HEK293 (cell line): ENCODE data around the gene SLC34A2.

Experiments used
- CTCF ChIA-PET: fragments of 350-600 bp; formaldehyde crosslinking; extraction: SDS; loops from one replicate; lab custom pipeline; 2021; ENCODE audit warnings: antibody characterized with exemption; lab: Yijun Ruan, JAX
- POLR2A ChIA-PET: fragments of 300-600 bp; formaldehyde crosslinking; extraction: SDS; loops from one replicate; lab custom pipeline; 2020; ENCODE audit warnings: antibody characterized with exemption, inconsistent platforms; lab: Yijun Ruan, JAX
- H3K27ac ChIP-seq: fragments of 200-500 bp; sonication (Bioruptor generic); 2 replicates; pipeline ENCODE4 v1.5.1; 2014; ENCODE audit warnings: low read depth, low read length, control low read depth, inconsistent platforms; ENCODE audit errors: extremely low read depth
- H3K36me3 ChIP-seq, 2 experiments: fragments of 200-500 bp in 1 of 2; sonication (Bioruptor generic) in 1 of 2; 1 replicate in 1 of 2; 2 replicates in 1 of 2; pipeline ENCODE4 v1.5.1; 2014 to 2017; ENCODE audit warnings: inconsistent platforms in 2 of 2, low read length in 2 of 2; ENCODE audit not compliant: control insufficient read depth in 2 of 2, insufficient read depth in 1 of 2
- H3K4me1 ChIP-seq: fragments of 200-500 bp; sonication (Bioruptor generic); 2 replicates; pipeline ENCODE4 v1.5.1; 2014; ENCODE audit warnings: mild to moderate bottlenecking, low read length, inconsistent platforms; ENCODE audit not compliant: control insufficient read depth, insufficient read depth
- H3K4me3 ChIP-seq: 2 replicates; pipeline ENCODE4 v1.5.1; 2011; ENCODE audit warnings: low read depth, mild to moderate bottlenecking, control low read depth, low read length, moderate library complexity
- H3K9me3 ChIP-seq: fragments of 200-500 bp; sonication (Bioruptor generic); 2 replicates; pipeline ENCODE4 v1.5.1; 2014; ENCODE audit warnings: low read depth, low read length, inconsistent platforms; ENCODE audit not compliant: control insufficient read depth, insufficient read depth
- HIC1 ChIP-seq: fragments of 450-650 bp; formaldehyde crosslinking; IDR thresholded peaks from 2 replicates; pipeline ENCODE4 v1.5.1; 2016; ENCODE audit warnings: missing biosample characterization, missing genetic modification characterization
- HOXA7 ChIP-seq: sonication (generic); formaldehyde crosslinking; IDR thresholded peaks from 2 replicates; pipeline ENCODE4 v1.8.1; 2022; ENCODE audit warnings: missing genetic modification reagents, borderline replicate concordance
- MZF1 ChIP-seq: fragments of 450-650 bp; formaldehyde crosslinking; IDR thresholded peaks from 2 replicates; pipeline ENCODE4 v1.5.1; 2017; ENCODE audit warnings: missing biosample characterization, missing genetic modification characterization, borderline replicate concordance
- PATZ1 ChIP-seq: fragments of 450-650 bp; formaldehyde crosslinking; IDR thresholded peaks from 2 replicates; pipeline ENCODE4 v1.5.1; 2016; ENCODE audit warnings: missing biosample characterization, missing genetic modification characterization
- PRDM6 ChIP-seq: fragments of 450-650 bp; formaldehyde crosslinking; IDR thresholded peaks from 2 replicates; pipeline ENCODE4 v1.5.1; 2017; ENCODE audit warnings: missing biosample characterization, missing genetic modification characterization
- RBAK ChIP-seq: fragments of 450-650 bp; formaldehyde crosslinking; IDR thresholded peaks from 2 replicates; pipeline ENCODE4 v1.5.1; 2016; ENCODE audit warnings: missing biosample characterization, missing genetic modification characterization
- SCRT2 ChIP-seq: fragments of 450-650 bp; formaldehyde crosslinking; IDR thresholded peaks from 2 replicates; pipeline ENCODE4 v1.5.1; 2016; ENCODE audit warnings: missing biosample characterization, missing genetic modification characterization
- TCF7L2 ChIP-seq: IDR thresholded peaks from 2 replicates; pipeline ENCODE4 v1.6.1; 2011; ENCODE audit warnings: low read depth, mild to moderate bottlenecking, inconsistent platforms, low read length, moderate library complexity, borderline replicate concordance
- ZFP69B ChIP-seq: fragments of 450-650 bp; formaldehyde crosslinking; IDR thresholded peaks from 2 replicates; pipeline ENCODE4 v1.5.1; 2016; ENCODE audit warnings: missing biosample characterization, missing genetic modification characterization
- ZNF112 ChIP-seq: fragments of 450-650 bp; formaldehyde crosslinking; IDR thresholded peaks from 2 replicates; pipeline ENCODE4 v1.5.0; 2017; ENCODE audit warnings: missing biosample characterization, missing genetic modification characterization
- ZNF169 ChIP-seq: fragments of 450-650 bp; formaldehyde crosslinking; IDR thresholded peaks from 2 replicates; pipeline ENCODE4 v1.5.1; 2016; ENCODE audit warnings: missing biosample characterization, missing genetic modification characterization
- ZNF18 ChIP-seq: fragments of 450-650 bp; formaldehyde crosslinking; IDR thresholded peaks from 2 replicates; pipeline ENCODE4 v1.5.1; 2016; ENCODE audit warnings: missing biosample characterization, missing genetic modification characterization
- ZNF280C ChIP-seq: fragments of 450-650 bp; formaldehyde crosslinking; IDR thresholded peaks from 2 replicates; pipeline ENCODE4 v1.5.1; 2016; ENCODE audit warnings: missing biosample characterization, missing genetic modification characterization
- ZNF280D ChIP-seq: fragments of 450-650 bp; formaldehyde crosslinking; IDR thresholded peaks from 2 replicates; pipeline ENCODE4 v1.5.1; 2016; ENCODE audit warnings: missing biosample characterization, missing genetic modification characterization
- ZNF416 ChIP-seq: fragments of 450-650 bp; formaldehyde crosslinking; IDR thresholded peaks from 2 replicates; pipeline ENCODE4 v1.5.1; 2016; ENCODE audit warnings: missing biosample characterization, missing genetic modification characterization
- ZNF529 ChIP-seq: fragments of 450-650 bp; formaldehyde crosslinking; IDR thresholded peaks from 2 replicates; pipeline ENCODE4 v1.5.1; 2017; ENCODE audit warnings: missing genetic modification characterization, missing biosample characterization; ENCODE audit not compliant: insufficient replicate concordance
- ZNF549 ChIP-seq: fragments of 450-650 bp; IDR thresholded peaks from 2 replicates; pipeline ENCODE4 v1.5.1; 2018; ENCODE audit warnings: missing biosample characterization, missing genetic modification characterization, mild to moderate bottlenecking, inconsistent platforms, moderate library complexity
- ZNF596 ChIP-seq: fragments of 450-650 bp; IDR thresholded peaks from 2 replicates; pipeline ENCODE4 v1.5.0; 2018; ENCODE audit warnings: missing biosample characterization, mild to moderate bottlenecking, missing genetic modification characterization, moderate library complexity
- ZNF677 ChIP-seq: fragments of 450-650 bp; IDR thresholded peaks from 2 replicates; pipeline ENCODE4 v1.5.0; 2018; ENCODE audit warnings: missing biosample characterization, mild to moderate bottlenecking, missing genetic modification characterization, moderate library complexity
- ZNF76 ChIP-seq: fragments of 450-650 bp; formaldehyde crosslinking; IDR thresholded peaks from 2 replicates; pipeline ENCODE4; 2016; ENCODE audit warnings: low read depth, missing biosample characterization, missing genetic modification characterization, borderline replicate concordance
- ZSCAN5A ChIP-seq: fragments of 450-650 bp; formaldehyde crosslinking; IDR thresholded peaks from 2 replicates; pipeline ENCODE4 v1.5.1; 2016; ENCODE audit warnings: missing biosample characterization, missing genetic modification characterization

SLC34A2 gene

GRCh38 chr4:25656031-25656430 is 380 bp downstream of the SLC34A2 start (continued):
- TF ChIP-seq PRDM6 (tag by site-specific recombination) = no peak
- no peak for TF ChIP-seq ZNF280D
- TF ChIP-seq SCRT2 = no peak

GRCh38 chr4:25658357-25658771 is 2.7 kb downstream of the SLC34A2 start:
- POLR2A ChIA-PET = no interaction called here
- Histone ChIP-seq H3K36me3 (no peaks in the 10 kb centered on the region), H3K4me1 (no peaks in the 10 kb centered on the region), H3K27ac (no peak overlapping the region), H3K4me3 (no peak overlapping the region), H3K9me3 (no peaks in the 10 kb centered on the region)
- TF ChIP-seq HOXA7 (no peak), ZFP69B (tag by site-specific recombination) (no peak), ZNF280C (no peak), ZNF596 (no peak), RBAK (tag by site-specific recombination) (no peak), TCF7L2 (no peak), ZNF549 (tag by site-specific recombination) (no peak), ZNF169 (tag by site-specific recombination) (no peak), ZNF416 (tag by site-specific recombination) (no peak), PATZ1 (tag by site-specific recombination) (no peak), HIC1 (tag by site-specific recombination) (no peak), ZNF677 (tag by site-specific recombination) (no peak), ZNF529 (tag by site-specific recombination) (no peak), ZNF18 (tag by site-specific recombination) (no peak), ZNF76 (tag by site-specific recombination) (no peak), ZNF112 (tag by site-specific recombination) (no peak), ZSCAN5A (tag by site-specific recombination) (no peak), MZF1 (tag by site-specific recombination) (no peak)
- CTCF ChIA-PET = interaction anchor here (0.8 to 1.0 kb wide), 2 partner anchors 8 to 218 kb away, joined by 3 to 4 read pairs; no protein-coding TSS in a partner anchor
